Lung (tissue), 12 donors: Measurements from ENCODE around the gene PTPN5. TPM values are rescaled to one million over a fixed set of nuclear protein-coding genes. Genes with fewer than 3 reads are reported as not detected.
A peak's percentile ranks its signal among the peaks of the same experiment; 100 is the strongest.

Experiments
- ATAC-seq: fragments of 200-7000 bp; cut with Tn5 transposase; one replicate; pipeline ENCODE4 v1.9.1; 2020; ENCODE audit warnings: moderate number of reproducible peaks; ENCODE audit not compliant: insufficient read depth, low FRiP score
- DNase-seq, 3 donors: peaks; one replicate each; pipeline ENCODE4 v3.0.0-alpha.2; 2013 to 2017
- H3K27ac ChIP-seq, 2 donors: one replicate each; pipeline ENCODE4 v1.5.1; 2013; ENCODE audit warnings: mild to moderate bottlenecking in 2 of 2, moderate library complexity in 2 of 2, control low read depth in 1 of 2, inconsistent platforms in 1 of 2, low read depth in 1 of 2, low read length in 1 of 2
- H3K27me3 ChIP-seq, 3 donors: one replicate each; pipeline ENCODE4 v1.5.1; 2013; ENCODE audit warnings: low read length in 2 of 3; ENCODE audit not compliant: control insufficient read depth in 3 of 3, insufficient read depth in 3 of 3
- H3K36me3 ChIP-seq, 4 donors: one replicate each; pipeline ENCODE4 v1.5.1; 2013; ENCODE audit warnings: low read length in 4 of 4, mild to moderate bottlenecking in 1 of 4, moderate library complexity in 1 of 4; ENCODE audit not compliant: control insufficient read depth in 4 of 4, insufficient read depth in 4 of 4
- H3K4me1 ChIP-seq, 5 donors: one replicate each; pipeline ENCODE4 v1.5.1; 2013; ENCODE audit warnings: low read length in 5 of 5, mild to moderate bottlenecking in 2 of 5, moderate library complexity in 1 of 5; ENCODE audit not compliant: control insufficient read depth in 5 of 5, insufficient read depth in 5 of 5
- H3K4me3 ChIP-seq: one replicate; pipeline ENCODE4 v1.5.1; 2013; ENCODE audit warnings: mild to moderate bottlenecking, control low read depth, moderate library complexity
- H3K9ac ChIP-seq, 2 donors: one replicate each; pipeline ENCODE4 v1.5.1; 2013; ENCODE audit warnings: low read length in 2 of 2, control low read depth in 1 of 2; ENCODE audit not compliant: insufficient read depth in 1 of 2
- H3K9me3 ChIP-seq, 4 donors: one replicate each; pipeline ENCODE4 v1.5.1; 2013; ENCODE audit warnings: low read length in 3 of 4, mild to moderate bottlenecking in 1 of 4, moderate library complexity in 1 of 4; ENCODE audit not compliant: control insufficient read depth in 4 of 4, insufficient read depth in 3 of 4
- CTCF ChIP-seq: IDR thresholded peaks from 2 replicates; pipeline ENCODE4 v1.5.1; 2012; ENCODE audit warnings: mild to moderate bottlenecking; ENCODE audit errors: control extremely low read depth, extremely low read depth
- WGBS, 2 donors: extraction: QIAGEN DNeasy Blood & Tissue Kit; methylation state at CpG; one replicate each; pipeline ENCODE4 v1.1.7; 2013; 5-methylcytosine and 5-hydroxymethylcytosine counted together
- polyA plus RNA-seq, 2 donors: library from polyadenylated mRNA; stranded (reverse); fragments of 200-250 nt; gene quantifications; one replicate each; pipeline ENCODE4 v1.2.1, GENCODE V29; 2013
- total RNA-seq, 2 donors: library from RNA; depleted of rRNA in 1 of 2; stranded (reverse); fragments of >200 nt in 1 of 2; gene quantifications; one replicate each; pipeline ENCODE4 v1.2.1, GENCODE V29; 2014 to 2021
- donor health status: control.
- donor health status: control.
- donor health status: Bipolar disorder and iron deficiency.
- donor health status: healthy.
- donor health status: DM: yes; HTN: yes; CAD: no.

Gene PTPN5
- total and polyA plus RNA-seq, 4 donors, result 0.02 to 0.15 TPM; not detected in 2

GRCh38 chr11:18770479-18771125 is 21.0 kb downstream of the PTPN5 start:
- H3K9me3 ChIP-seq, result peaks cover 0 to 2% (median 0%) of the 10 kb centered on the region in 4 donors
- H3K4me3 ChIP-seq, result no peak overlapping the region
- no peaks in the 10 kb centered on the region for H3K36me3 ChIP-seq
- H3K4me1 ChIP-seq, result no peaks in the 10 kb centered on the region
- peak; percentile 29 to 41 (median 30) for DNase-seq
- H3K9ac ChIP-seq, result no peak overlapping the region
- H3K27me3 ChIP-seq, result peaks cover 0 to 8% (median 0%) of the 10 kb centered on the region in 3 donors
- H3K27ac ChIP-seq, result no peak overlapping the region
- 67 to 73% methylated on average over 11 of the region's 11 CpGs for WGBS, 2 donors
- ATAC-seq, result no peak
- no peak for TF ChIP-seq CTCF

- H3K27me3 ChIP-seq, result peaks cover 0 to 8% (median 0%) of the 10 kb centered on the region in 3 donors
- H3K4me1 ChIP-seq, result no peaks in the 10 kb centered on the region
- H3K4me3 ChIP-seq, result no peak overlapping the region
- DNase-seq, result no peak
- ATAC-seq, result no peak
- WGBS, 2 donors, result 46 to 49% methylated on average over 8 of the region's 8 CpGs
- no peak overlapping the region for H3K9ac ChIP-seq
- no peak overlapping the region for H3K27ac ChIP-seq
- no peak for TF ChIP-seq CTCF
- H3K9me3 ChIP-seq, result peaks cover 0 to 2% (median 0%) of the 10 kb centered on the region in 4 donors
- no peaks in the 10 kb centered on the region for H3K36me3 ChIP-seq
These were observed 21.7 kb downstream of the PTPN5 start for GRCh38 chr11:18769802-18770456.

GRCh38 chr11:18768978-18769377 is 22.6 kb downstream of the PTPN5 start:
- no peaks in the 10 kb centered on the region for H3K27me3 ChIP-seq
- H3K4me3 ChIP-seq, result no peak overlapping the region
- no peaks in the 10 kb centered on the region for H3K4me1 ChIP-seq
- WGBS, 2 donors, result 76 to 82% methylated on average over 5 of the region's 5 CpGs
- peaks cover 0 to 2% (median 0%) of the 10 kb centered on the region in 4 donors for H3K9me3 ChIP-seq
- H3K27ac ChIP-seq, result no peak overlapping the region
- no peak for TF ChIP-seq CTCF
- DNase-seq, result no peak
- no peaks in the 10 kb centered on the region for H3K36me3 ChIP-seq
- ATAC-seq, result no peak
- H3K9ac ChIP-seq, result no peak overlapping the region
